Measurements from ENCODE around the gene DNAAF1.
A peak's percentile ranks its signal among the peaks of the same experiment; 100 is the strongest.

Gene DNAAF1

GRCh38 chr16:84161801-84162200 is 16.7 kb downstream of the DNAAF1 start:
- no peak for DNase-seq

GRCh38 chr16:84165746-84166145 is 20.6 kb downstream of the DNAAF1 start:
- DNase-seq: no peak

GRCh38 chr16:84166796-84167695 is 21.9 kb downstream of the DNAAF1 start:
- DNase-seq: no peak

GRCh38 chr16:84169765-84170310 is 24.7 kb downstream of the DNAAF1 start:
- no peak for DNase-seq

GRCh38 chr16:84174396-84174795 is 29.3 kb downstream of the DNAAF1 start:
- no peak for DNase-seq

GRCh38 chr16:84175350-84176081 is 30.4 kb downstream of the DNAAF1 start:
- DNase-seq: peak; percentile 3

- no peak for DNase-seq
These were observed 31.3 kb downstream of the DNAAF1 start for GRCh38 chr16:84176192-84177053.

- DNase-seq: peak; percentile 77
These were observed 32.6 kb downstream of the DNAAF1 start for GRCh38 chr16:84177741-84178073.

GRCh38 chr16:84178146-84178765 is 33.1 kb downstream of the DNAAF1 start:
- no peak for DNase-seq

GRCh38 chr16:84178892-84179611 is 33.9 kb downstream of the DNAAF1 start:
- DNase-seq: no peak

- DNase-seq: no peak
These were observed 34.7 kb downstream of the DNAAF1 start for GRCh38 chr16:84179612-84180320.

GRCh38 chr16:84180519-84181140 is 35.5 kb downstream of the DNAAF1 start:
- DNase-seq: no peak

- DNase-seq: no peak
These were observed 36.2 kb downstream of the DNAAF1 start for GRCh38 chr16:84181144-84181915.

- no peak for DNase-seq
These were observed 37.0 kb downstream of the DNAAF1 start for GRCh38 chr16:84182104-84182503.

GRCh38 chr16:84182680-84183571 is 37.8 kb downstream of the DNAAF1 start:
- DNase-seq: no peak

GRCh38 chr16:84183572-84183875 is 38.4 kb downstream of the DNAAF1 start:
- DNase-seq: no peak

- no peak for DNase-seq
These were observed 38.9 kb downstream of the DNAAF1 start for GRCh38 chr16:84183911-84184591.

- no peak for DNase-seq
These were observed 39.7 kb downstream of the DNAAF1 start for GRCh38 chr16:84184775-84185174.

All from kidney glomerular epithelial cell (primary cell).